ENCODE results near the gene CLRN3.

DNA sequence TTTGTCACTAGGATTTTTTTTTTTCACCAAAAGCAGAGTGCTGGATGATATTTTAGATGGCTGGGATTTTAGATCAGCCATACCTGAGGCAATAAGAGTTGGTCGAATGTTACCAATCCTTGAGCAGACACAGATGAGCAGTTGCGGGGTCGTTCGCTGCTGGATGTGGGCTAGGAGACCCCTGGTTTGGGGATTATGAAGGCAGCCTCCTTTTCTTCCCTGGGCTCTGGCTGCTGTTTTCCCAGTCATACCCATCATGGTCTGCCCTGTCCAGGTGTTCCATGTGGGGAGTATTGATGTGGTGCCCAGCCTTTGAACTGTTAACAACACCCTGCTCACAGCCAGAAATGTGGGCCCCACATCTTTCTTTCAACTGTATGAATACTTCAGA is 19.1 kb upstream of the CLRN3 start:
- TF ChIP-seq, protein P1, sequence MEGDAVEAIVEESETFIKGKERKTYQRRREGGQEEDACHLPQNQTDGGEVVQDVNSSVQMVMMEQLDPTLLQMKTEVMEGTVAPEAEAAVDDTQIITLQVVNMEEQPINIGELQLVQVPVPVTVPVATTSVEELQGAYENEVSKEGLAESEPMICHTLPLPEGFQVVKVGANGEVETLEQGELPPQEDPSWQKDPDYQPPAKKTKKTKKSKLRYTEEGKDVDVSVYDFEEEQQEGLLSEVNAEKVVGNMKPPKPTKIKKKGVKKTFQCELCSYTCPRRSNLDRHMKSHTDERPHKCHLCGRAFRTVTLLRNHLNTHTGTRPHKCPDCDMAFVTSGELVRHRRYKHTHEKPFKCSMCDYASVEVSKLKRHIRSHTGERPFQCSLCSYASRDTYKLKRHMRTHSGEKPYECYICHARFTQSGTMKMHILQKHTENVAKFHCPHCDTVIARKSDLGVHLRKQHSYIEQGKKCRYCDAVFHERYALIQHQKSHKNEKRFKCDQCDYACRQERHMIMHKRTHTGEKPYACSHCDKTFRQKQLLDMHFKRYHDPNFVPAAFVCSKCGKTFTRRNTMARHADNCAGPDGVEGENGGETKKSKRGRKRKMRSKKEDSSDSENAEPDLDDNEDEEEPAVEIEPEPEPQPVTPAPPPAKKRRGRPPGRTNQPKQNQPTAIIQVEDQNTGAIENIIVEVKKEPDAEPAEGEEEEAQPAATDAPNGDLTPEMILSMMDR (IDR thresholded peaks at IDR 0.05) = no peak
- TF ChIP-seq EP300 (IDR thresholded peaks at IDR 0.05) (no peak), POLR2A (IDR thresholded peaks at IDR 0.05) (no peak)
